ENCODE results near the gene FRMPD2. TPM values are rescaled to one million over a fixed set of nuclear protein-coding genes. Genes with fewer than 3 reads are reported as not detected.

FRMPD2 gene
- total RNA-seq, 4 donors from 2014 or later = not detected

DNA sequence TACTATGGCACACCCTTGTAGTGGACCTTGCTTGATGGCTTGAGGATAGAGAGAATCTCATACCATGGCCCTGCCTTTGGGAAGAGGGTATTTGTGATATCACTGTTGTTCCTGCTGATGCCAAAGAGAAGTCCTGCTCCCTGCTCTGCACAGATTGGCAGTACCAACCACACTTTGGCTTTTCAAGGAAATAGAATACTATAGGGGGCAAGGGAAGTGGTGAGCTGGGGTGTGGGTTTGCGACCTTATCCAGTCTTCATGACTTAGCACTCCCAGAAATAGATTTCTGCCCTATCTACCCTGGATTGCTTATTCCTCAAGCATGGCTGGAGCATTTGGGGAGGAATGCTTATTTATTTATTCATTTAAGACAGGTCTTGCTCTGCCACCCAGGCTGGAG lies 25.2 kb upstream of the FRMPD2 start:
- intact Hi-C loops (cut with DNase I) = no loop called here
- H3K27me3 ChIP-seq = no peaks in the 10 kb centered on the region
- H3K4me1 ChIP-seq = no peaks in the 10 kb centered on the region
- no peak overlapping the region for H3K4me3 ChIP-seq
- 85% methylated on average over 1 of the region's 1 CpG for WGBS
- no peaks in the 10 kb centered on the region for H3K36me3 ChIP-seq
- no peak for DNase-seq (ENCODE audit: extremely low spot score)
- no peak overlapping the region for H3K27ac ChIP-seq (replicated peaks in 1 of 4)
- H3K9me3 ChIP-seq = no peaks in the 10 kb centered on the region
- TF ChIP-seq CTCF (IDR thresholded peaks at IDR 0.05) (no peak), EP300 (IDR thresholded peaks at IDR 0.05) (no peak), POLR2A (IDR thresholded peaks at IDR 0.05; ENCODE audit: low read depth) (no peak), POLR2AphosphoS5 (IDR thresholded peaks at IDR 0.05) (no peak)

DNA sequence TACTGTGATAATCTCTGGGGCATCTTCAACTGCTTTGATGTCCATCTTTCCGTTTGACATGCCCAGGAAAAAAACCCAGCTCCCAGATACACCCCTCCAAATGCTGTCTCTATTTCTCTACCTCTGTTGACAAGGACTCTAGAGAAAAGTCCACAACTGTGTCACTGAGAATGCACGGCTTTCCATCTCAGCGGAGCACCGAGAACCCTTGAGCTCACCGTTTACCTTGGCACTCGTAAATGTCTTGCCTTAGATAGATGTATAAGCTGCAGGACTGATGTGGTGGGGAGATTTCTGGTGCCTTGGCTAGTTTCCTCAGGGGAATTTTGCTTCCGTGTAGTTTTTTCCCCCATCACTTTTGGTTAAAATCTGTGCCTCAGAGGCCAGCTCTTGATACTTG lies 24.6 kb upstream of the FRMPD2 start:
- TF ChIP-seq CTCF (IDR thresholded peaks at IDR 0.05) = no peak
- no peak for TF ChIP-seq POLR2A (IDR thresholded peaks at IDR 0.05; ENCODE audit: low read depth)
- TF ChIP-seq EP300 (IDR thresholded peaks at IDR 0.05) = no peak
- Histone ChIP-seq H3K27ac (replicated peaks in 1 of 4) (no peak overlapping the region), H3K4me3 (no peak overlapping the region), H3K36me3 (no peaks in the 10 kb centered on the region), H3K27me3 (no peaks in the 10 kb centered on the region), H3K9me3 (no peaks in the 10 kb centered on the region), H3K4me1 (no peaks in the 10 kb centered on the region)
- whole genome bisulfite sequencing = 84% methylated on average over 7 of the region's 7 CpGs
- intact Hi-C loops (cut with DNase I) = no loop called here
- DNase-seq (ENCODE audit: extremely low spot score) = no peak

GRCh38 chr10:48296576-48297098 lies 22.1 kb upstream of the FRMPD2 start:
- intact Hi-C loops (cut with DNase I) = no loop called here
- Histone ChIP-seq H3K4me1 (no peaks in the 10 kb centered on the region), H3K36me3 (no peaks in the 10 kb centered on the region), H3K27me3 (no peaks in the 10 kb centered on the region), H3K4me3 (no peak overlapping the region), H3K27ac (replicated peaks in 1 of 4) (no peak overlapping the region), H3K9me3 (no peaks in the 10 kb centered on the region)
- TF ChIP-seq CTCF (IDR thresholded peaks at IDR 0.05) = no peak
- TF ChIP-seq POLR2AphosphoS5 (IDR thresholded peaks at IDR 0.05) = no peak
- TF ChIP-seq POLR2A (IDR thresholded peaks at IDR 0.05; ENCODE audit: low read depth) = no peak
- no peak for TF ChIP-seq EP300 (IDR thresholded peaks at IDR 0.05)
- WGBS = 85% methylated on average over 4 of the region's 4 CpGs
- no peak for DNase-seq (ENCODE audit: extremely low spot score)

GRCh38 chr10:48294431-48294830 lies 19.9 kb upstream of the FRMPD2 start:
- Histone ChIP-seq H3K36me3 (no peaks in the 10 kb centered on the region), H3K4me1 (peaks cover 0 to 8% (median 5%) of the 10 kb centered on the region in 4 donors), H3K27ac (replicated peaks in 1 of 4) (no peak overlapping the region), H3K4me3 (no peak overlapping the region), H3K9me3 (no peaks in the 10 kb centered on the region), H3K27me3 (no peaks in the 10 kb centered on the region)
- intact Hi-C loops (cut with DNase I) = no loop called here
- TF ChIP-seq POLR2AphosphoS5 (IDR thresholded peaks at IDR 0.05) (no peak), EP300 (IDR thresholded peaks at IDR 0.05) (no peak), CTCF (IDR thresholded peaks at IDR 0.05) (no peak), POLR2A (IDR thresholded peaks at IDR 0.05; ENCODE audit: low read depth) (no peak)
- no peak for DNase-seq (ENCODE audit: extremely low spot score)
- WGBS = 79% methylated on average over 2 of the region's 2 CpGs

DNA sequence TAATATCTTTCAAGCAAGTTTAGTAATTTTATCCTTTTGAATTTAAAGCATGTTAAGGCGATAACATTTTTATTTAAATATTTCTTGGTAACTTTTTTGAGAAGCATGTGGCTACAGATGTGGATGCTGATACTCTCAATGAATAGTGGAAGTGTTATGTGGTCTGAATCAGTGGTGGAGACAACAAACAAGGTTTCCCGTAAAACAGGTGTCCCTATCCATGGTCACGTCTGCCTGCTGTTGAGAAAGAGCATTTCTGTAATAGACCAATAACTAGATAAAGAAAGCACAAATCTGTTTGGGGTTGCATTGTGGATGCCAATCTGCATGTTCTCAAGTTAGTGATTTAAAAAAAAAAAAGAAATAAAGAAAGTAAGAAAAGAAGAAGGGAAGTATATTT lies 18.1 kb upstream of the FRMPD2 start:
- WGBS = 96% methylated on average over 3 of the region's 3 CpGs
- H3K4me3 ChIP-seq = no peak overlapping the region
- no peak for TF ChIP-seq CTCF (IDR thresholded peaks at IDR 0.05)
- TF ChIP-seq EP300 (IDR thresholded peaks at IDR 0.05) = no peak
- TF ChIP-seq POLR2A (IDR thresholded peaks at IDR 0.05; ENCODE audit: low read depth) = no peak
- no peak for TF ChIP-seq POLR2AphosphoS5 (IDR thresholded peaks at IDR 0.05)
- H3K36me3 ChIP-seq = no peaks in the 10 kb centered on the region
- H3K4me1 ChIP-seq = peaks cover 0 to 24% (median 17%) of the 10 kb centered on the region in 4 donors
- H3K27me3 ChIP-seq = no peaks in the 10 kb centered on the region
- DNase-seq (ENCODE audit: extremely low spot score) = no peak
- H3K9me3 ChIP-seq = no peaks in the 10 kb centered on the region
- intact Hi-C loops (cut with DNase I) = no loop called here
- no peak overlapping the region for H3K27ac ChIP-seq (replicated peaks in 1 of 4)
